ENCODE data around the gene NANOS2. TPM values are rescaled to one million over a fixed set of nuclear protein-coding genes. Genes with fewer than 3 reads are reported as not detected.

NANOS2 gene
- total and polyA plus RNA-seq, 2 of the 13 experiments (the other 11 are each of a cell fraction or from before 2014, with no cell fraction given), result not detected

- no peak for TF ChIP-seq KDM4B (CRISPR knock-in tag; IDR thresholded peaks at IDR 0.05)
- TF ChIP-seq AGO2 (optimal IDR thresholded peaks at IDR 0.05; ENCODE audit: low read depth, low read length), result peak; percentile 42
- TF ChIP-seq, protein P1, sequence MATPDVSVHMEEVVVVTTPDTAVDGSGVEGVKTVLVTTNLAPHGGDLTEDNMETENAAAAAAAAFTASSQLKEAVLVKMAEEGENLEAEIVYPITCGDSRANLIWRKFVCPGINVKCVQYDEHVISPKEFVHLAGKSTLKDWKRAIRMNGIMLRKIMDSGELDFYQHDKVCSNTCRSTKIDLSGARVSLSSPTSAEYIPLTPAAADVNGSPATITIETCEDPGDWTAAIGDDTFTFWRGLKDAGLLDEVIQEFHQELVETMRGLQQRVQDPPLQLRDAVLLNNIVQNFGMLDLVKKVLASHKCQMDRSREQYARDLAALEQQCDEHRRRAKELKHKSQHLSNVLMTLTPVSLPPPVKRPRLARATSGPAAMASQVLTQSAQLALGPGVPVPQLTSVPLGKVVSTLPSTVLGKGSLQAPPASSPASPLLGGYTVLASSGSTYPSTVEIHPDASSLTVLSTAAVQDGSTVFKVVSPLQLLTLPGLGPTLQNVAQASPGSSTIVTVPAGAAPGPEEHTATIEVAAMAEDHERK (CRISPR knock-in tag; IDR thresholded peaks at IDR 0.05; ENCODE audit: low read depth), result no peak
- TF ChIP-seq, protein P2, sequence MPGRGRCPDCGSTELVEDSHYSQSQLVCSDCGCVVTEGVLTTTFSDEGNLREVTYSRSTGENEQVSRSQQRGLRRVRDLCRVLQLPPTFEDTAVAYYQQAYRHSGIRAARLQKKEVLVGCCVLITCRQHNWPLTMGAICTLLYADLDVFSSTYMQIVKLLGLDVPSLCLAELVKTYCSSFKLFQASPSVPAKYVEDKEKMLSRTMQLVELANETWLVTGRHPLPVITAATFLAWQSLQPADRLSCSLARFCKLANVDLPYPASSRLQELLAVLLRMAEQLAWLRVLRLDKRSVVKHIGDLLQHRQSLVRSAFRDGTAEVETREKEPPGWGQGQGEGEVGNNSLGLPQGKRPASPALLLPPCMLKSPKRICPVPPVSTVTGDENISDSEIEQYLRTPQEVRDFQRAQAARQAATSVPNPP (CRISPR knock-in tag; IDR thresholded peaks at IDR 0.05), result no peak
- no peak for TF ChIP-seq KAT7 (CRISPR knock-in tag; IDR thresholded peaks at IDR 0.05; ENCODE audit: borderline replicate concordance)
- TF ChIP-seq ZHX1 (CRISPR knock-in tag; IDR thresholded peaks at IDR 0.05; ENCODE audit: low read depth), result 0 out of 2 replicates have a peak, but pooled peaks have one; percentile 11
- TF ChIP-seq SRSF4 (IDR thresholded peaks at IDR 0.05; ENCODE audit: low read depth, low read length, poor library complexity, severe bottlenecking), result no peak
- TF ChIP-seq RNF219 (CRISPR knock-in tag; IDR thresholded peaks at IDR 0.05), result no peak
- TF ChIP-seq SIN3B (IDR thresholded peaks at IDR 0.05; ENCODE audit: low read length), result no peak
- TF ChIP-seq ZNF260 (CRISPR knock-in tag; IDR thresholded peaks at IDR 0.05; ENCODE audit: borderline replicate concordance, low read depth), result no peak
- TF ChIP-seq MTA1 (CRISPR knock-in tag; IDR thresholded peaks at IDR 0.05; ENCODE audit: borderline replicate concordance), result peak; percentile 67; the same call in 1 of the 2 replicates
- TF ChIP-seq, protein P3, sequence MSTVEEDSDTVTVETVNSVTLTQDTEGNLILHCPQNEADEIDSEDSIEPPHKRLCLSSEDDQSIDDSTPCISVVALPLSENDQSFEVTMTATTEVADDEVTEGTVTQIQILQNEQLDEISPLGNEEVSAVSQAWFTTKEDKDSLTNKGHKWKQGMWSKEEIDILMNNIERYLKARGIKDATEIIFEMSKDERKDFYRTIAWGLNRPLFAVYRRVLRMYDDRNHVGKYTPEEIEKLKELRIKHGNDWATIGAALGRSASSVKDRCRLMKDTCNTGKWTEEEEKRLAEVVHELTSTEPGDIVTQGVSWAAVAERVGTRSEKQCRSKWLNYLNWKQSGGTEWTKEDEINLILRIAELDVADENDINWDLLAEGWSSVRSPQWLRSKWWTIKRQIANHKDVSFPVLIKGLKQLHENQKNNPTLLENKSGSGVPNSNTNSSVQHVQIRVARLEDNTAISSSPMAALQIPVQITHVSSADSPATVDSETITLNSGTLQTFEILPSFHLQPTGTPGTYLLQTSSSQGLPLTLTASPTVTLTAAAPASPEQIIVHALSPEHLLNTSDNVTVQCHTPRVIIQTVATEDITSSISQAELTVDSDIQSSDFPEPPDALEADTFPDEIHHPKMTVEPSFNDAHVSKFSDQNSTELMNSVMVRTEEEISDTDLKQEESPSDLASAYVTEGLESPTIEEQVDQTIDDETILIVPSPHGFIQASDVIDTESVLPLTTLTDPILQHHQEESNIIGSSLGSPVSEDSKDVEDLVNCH (CRISPR knock-in tag; IDR thresholded peaks at IDR 0.05), result no peak
- TF ChIP-seq, protein P4, sequence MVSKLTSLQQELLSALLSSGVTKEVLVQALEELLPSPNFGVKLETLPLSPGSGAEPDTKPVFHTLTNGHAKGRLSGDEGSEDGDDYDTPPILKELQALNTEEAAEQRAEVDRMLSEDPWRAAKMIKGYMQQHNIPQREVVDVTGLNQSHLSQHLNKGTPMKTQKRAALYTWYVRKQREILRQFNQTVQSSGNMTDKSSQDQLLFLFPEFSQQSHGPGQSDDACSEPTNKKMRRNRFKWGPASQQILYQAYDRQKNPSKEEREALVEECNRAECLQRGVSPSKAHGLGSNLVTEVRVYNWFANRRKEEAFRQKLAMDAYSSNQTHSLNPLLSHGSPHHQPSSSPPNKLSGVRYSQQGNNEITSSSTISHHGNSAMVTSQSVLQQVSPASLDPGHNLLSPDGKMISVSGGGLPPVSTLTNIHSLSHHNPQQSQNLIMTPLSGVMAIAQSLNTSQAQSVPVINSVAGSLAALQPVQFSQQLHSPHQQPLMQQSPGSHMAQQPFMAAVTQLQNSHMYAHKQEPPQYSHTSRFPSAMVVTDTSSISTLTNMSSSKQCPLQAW (CRISPR knock-in tag; IDR thresholded peaks at IDR 0.05), result no peak
- TF ChIP-seq KDM2A (CRISPR knock-in tag; IDR thresholded peaks at IDR 0.05; ENCODE audit: borderline replicate concordance, low read depth), result peak; percentile 40; the same call in 1 of the 2 replicates
- no peak for TF ChIP-seq CENPX (CRISPR knock-in tag; IDR thresholded peaks at IDR 0.05)
- no peak for TF ChIP-seq ZNF746 (CRISPR knock-in tag; IDR thresholded peaks at IDR 0.05)
- TF ChIP-seq MTF1 (CRISPR knock-in tag; IDR thresholded peaks at IDR 0.05), result no peak
- TF ChIP-seq PHB2 (IDR thresholded peaks at IDR 0.05; ENCODE audit: partially characterized antibody), result no peak
Measured at GRCh38 chr19:45901432-45901911, 13.1 kb downstream of the NANOS2 start (continued).

Measured in HepG2 (cell line).